Measurements from ENCODE around the gene WDR59. TPM values are rescaled to one million over a fixed set of nuclear protein-coding genes. Genes with fewer than 3 reads are reported as not detected.
A peak's percentile ranks its signal among the peaks of the same experiment; 100 is the strongest.
"Not testable (repeated sequence)": the region's sequence is repeated elsewhere in the genome, so short reads cannot be mapped to it uniquely, and the experiment has no call there.

WDR59 gene
- total RNA-seq, 2 donors from 2014 or later, result 46.5 to 48.3 TPM

GRCh38 chr16:74991593-74992403 lies 6.9 kb upstream of the WDR59 start:
- no peaks in the 10 kb centered on the region for H3K27me3 ChIP-seq
- H3K27ac ChIP-seq, result peak overlapping the region; percentile 1
- intact Hi-C loops (cut with DNase I), result no loop called here
- H3K4me3 ChIP-seq, result no peak overlapping the region
- no peaks in the 10 kb centered on the region for H3K9me3 ChIP-seq
- DNase-seq, result peak; percentile 22
- H3K36me3 ChIP-seq, result no peaks in the 10 kb centered on the region
- TF ChIP-seq CTCF (IDR thresholded peaks at IDR 0.05), result no peak
- H3K4me1 ChIP-seq, result peaks cover 10% of the 10 kb centered on the region
- peak overlapping the region in 1 of 2 donors; percentile 62 for H3K9ac ChIP-seq (ENCODE audit: low read depth in 2 of 2, low read length in 2 of 2)

GRCh38 chr16:74991268-74991592 lies 6.3 kb upstream of the WDR59 start:
- H3K9ac ChIP-seq (ENCODE audit: low read depth in 2 of 2, low read length in 2 of 2), result no peak overlapping the region
- H3K4me3 ChIP-seq, result no peak overlapping the region

GRCh38 chr16:74990832-74991231 lies 5.9 kb upstream of the WDR59 start:
- Histone ChIP-seq H3K9me3 (no peaks in the 10 kb centered on the region), H3K9ac (ENCODE audit: low read depth in 2 of 2, low read length in 2 of 2) (no peak overlapping the region), H3K36me3 (no peaks in the 10 kb centered on the region), H3K4me3 (no peak overlapping the region), H3K27ac (no peak overlapping the region), H3K4me1 (peaks cover 10% of the 10 kb centered on the region), H3K27me3 (no peaks in the 10 kb centered on the region)
- no peak for DNase-seq
- no peak for TF ChIP-seq CTCF (IDR thresholded peaks at IDR 0.05)
- intact Hi-C loops (cut with DNase I), result no loop called here

More at GRCh38 chr16:74991268-74991592, 6.3 kb upstream of the WDR59 start:
- no peaks in the 10 kb centered on the region for H3K9me3 ChIP-seq
- H3K27ac ChIP-seq, result peak overlapping the region; percentile 1
- no peaks in the 10 kb centered on the region for H3K27me3 ChIP-seq
- TF ChIP-seq CTCF (IDR thresholded peaks at IDR 0.05), result no peak
- H3K36me3 ChIP-seq, result no peaks in the 10 kb centered on the region
- peaks cover 10% of the 10 kb centered on the region for H3K4me1 ChIP-seq
- intact Hi-C loops (cut with DNase I), result no loop called here
- DNase-seq, result no peak

- intact Hi-C loops (cut with DNase I); H3K27me3 ChIP-seq; H3K27ac ChIP-seq; H3K9me3 ChIP-seq; H3K9ac ChIP-seq (ENCODE audit: low read depth in 2 of 2, low read length in 2 of 2); H3K4me1 ChIP-seq; H3K4me3 ChIP-seq; DNase-seq; H3K36me3 ChIP-seq: not testable (repeated sequence)
Measured at GRCh38 chr16:74989864-74990263, 4.9 kb upstream of the WDR59 start.

GRCh38 chr16:74987027-74987681 lies 2.2 kb upstream of the WDR59 start:
- Histone ChIP-seq H3K27me3 (no peaks in the 10 kb centered on the region), H3K9ac (ENCODE audit: low read depth in 2 of 2, low read length in 2 of 2) (no peak overlapping the region), H3K4me1 (peaks cover 6% of the 10 kb centered on the region), H3K9me3 (no peaks in the 10 kb centered on the region), H3K27ac (no peak overlapping the region), H3K4me3 (no peak overlapping the region), H3K36me3 (no peaks in the 10 kb centered on the region)
- no peak for TF ChIP-seq CTCF (IDR thresholded peaks at IDR 0.05)
- intact Hi-C loops (cut with DNase I), result no loop called here
- DNase-seq, result no peak

- DNase-seq, result no peak
Measured at GRCh38 chr16:74984194-74984528, 762 bp downstream of the WDR59 start.

More at GRCh38 chr16:74984194-74984528, 762 bp downstream of the WDR59 start:
- peak overlapping the region; percentile 91 for H3K4me3 ChIP-seq
- no peaks in the 10 kb centered on the region for H3K27me3 ChIP-seq
- no peaks in the 10 kb centered on the region for H3K4me1 ChIP-seq
- intact Hi-C loops (cut with DNase I), result no loop called here
- H3K9ac ChIP-seq (ENCODE audit: low read depth in 2 of 2, low read length in 2 of 2), result peak overlapping the region; percentile 92 to 99
- TF ChIP-seq CTCF (IDR thresholded peaks at IDR 0.05), result no peak
- no peaks in the 10 kb centered on the region for H3K9me3 ChIP-seq
- no peaks in the 10 kb centered on the region for H3K36me3 ChIP-seq
- H3K27ac ChIP-seq, result no peak overlapping the region
